ENCODE measurements around the gene EPHA6. TPM values are rescaled to one million over a fixed set of nuclear protein-coding genes. Genes with fewer than 3 reads are reported as not detected.

Gene EPHA6
- total RNA-seq, 2 donors from 2014 or later = 0.22 to 3.0 TPM

- Histone ChIP-seq H3K27ac (no peak overlapping the region), H3K36me3 (no peaks in the 10 kb centered on the region), H3K9me3 (no peaks in the 10 kb centered on the region), H3K4me3 (no peak overlapping the region), H3K4me1 (no peaks in the 10 kb centered on the region), H3K9ac (ENCODE audit: low read depth in 2 of 2, low read length in 2 of 2) (no peak overlapping the region), H3K27me3 (no peaks in the 10 kb centered on the region)
- intact Hi-C loops (cut with DNase I) = no loop called here
- TF ChIP-seq CTCF (IDR thresholded peaks at IDR 0.05) = no peak
- no peak for DNase-seq
These were observed 8.1 kb upstream of the EPHA6 start for GRCh38 chr3:96806341-96806740.

- Histone ChIP-seq H3K4me3 (peak overlapping the region; percentile 46), H3K27ac (no peak overlapping the region), H3K4me1 (no peaks in the 10 kb centered on the region), H3K36me3 (no peaks in the 10 kb centered on the region), H3K9me3 (no peaks in the 10 kb centered on the region), H3K9ac (ENCODE audit: low read depth in 2 of 2, low read length in 2 of 2) (peak overlapping the region in 1 of 2 donors; percentile 24), H3K27me3 (peaks cover 7% of the 10 kb centered on the region)
- DNase-seq = peak; percentile 67
- TF ChIP-seq CTCF (IDR thresholded peaks at IDR 0.05) = peak; percentile 36
- intact Hi-C loops (cut with DNase I) = no loop called here
These were observed 1.1 kb upstream of the EPHA6 start for GRCh38 chr3:96813134-96813819.

GRCh38 chr3:96814651-96815567 is 515 bp downstream of the EPHA6 start:
- no peaks in the 10 kb centered on the region for H3K4me1 ChIP-seq
- H3K9me3 ChIP-seq = no peaks in the 10 kb centered on the region
- H3K36me3 ChIP-seq = no peaks in the 10 kb centered on the region
- H3K27ac ChIP-seq = no peak overlapping the region
- intact Hi-C loops (cut with DNase I) = no loop called here
- peak overlapping the region; percentile 46 for H3K4me3 ChIP-seq
- DNase-seq = no peak
- H3K27me3 ChIP-seq = peaks cover 7% of the 10 kb centered on the region
- TF ChIP-seq CTCF (IDR thresholded peaks at IDR 0.05) = no peak
- H3K9ac ChIP-seq (ENCODE audit: low read depth in 2 of 2, low read length in 2 of 2) = no peak overlapping the region

GRCh38 chr3:96831175-96831574 is 16.8 kb downstream of the EPHA6 start:
- no peaks in the 10 kb centered on the region for H3K9me3 ChIP-seq
- H3K27me3 ChIP-seq = no peaks in the 10 kb centered on the region
- no peak for TF ChIP-seq CTCF (IDR thresholded peaks at IDR 0.05)
- no peak overlapping the region for H3K9ac ChIP-seq (ENCODE audit: low read depth in 2 of 2, low read length in 2 of 2)
- no peaks in the 10 kb centered on the region for H3K4me1 ChIP-seq
- no peaks in the 10 kb centered on the region for H3K36me3 ChIP-seq
- DNase-seq = no peak
- no peak overlapping the region for H3K4me3 ChIP-seq
- intact Hi-C loops (cut with DNase I) = no loop called here
- no peak overlapping the region for H3K27ac ChIP-seq

GRCh38 chr3:96833301-96833700 is 18.9 kb downstream of the EPHA6 start:
- Histone ChIP-seq H3K9ac (ENCODE audit: low read depth in 2 of 2, low read length in 2 of 2) (no peak overlapping the region), H3K4me1 (no peaks in the 10 kb centered on the region), H3K36me3 (no peaks in the 10 kb centered on the region), H3K9me3 (no peaks in the 10 kb centered on the region), H3K27ac (no peak overlapping the region), H3K27me3 (no peaks in the 10 kb centered on the region), H3K4me3 (no peak overlapping the region)
- no peak for DNase-seq
- intact Hi-C loops (cut with DNase I) = no loop called here
- no peak for TF ChIP-seq CTCF (IDR thresholded peaks at IDR 0.05)

All from colonic mucosa (tissue), 4 donors.